Trophoblast cell (in vitro differentiated cells and primary cell): Measurements from ENCODE around the gene DDR2.

Experiments
- DNase-seq, 2 donors: peaks; one replicate each; pipeline ENCODE4 v3.0.0-alpha.2; 2016
- H2AFZ ChIP-seq: 2 replicates; pipeline ENCODE4 v1.6.1; 2013; ENCODE audit warnings: low read length, moderate library complexity, mild to moderate bottlenecking; ENCODE audit not compliant: insufficient read depth, poor library complexity
- H2AK5ac ChIP-seq: 2 replicates; pipeline ENCODE4 v1.6.1; 2013; ENCODE audit warnings: mild to moderate bottlenecking, low read length
- H2BK120ac ChIP-seq: 2 replicates; pipeline ENCODE4 v1.6.1; 2013; ENCODE audit warnings: low read length, mild to moderate bottlenecking, moderate library complexity; ENCODE audit not compliant: insufficient read depth, poor library complexity
- H2BK12ac ChIP-seq: 2 replicates; pipeline ENCODE4 v1.6.1; 2013; ENCODE audit warnings: mild to moderate bottlenecking, low read length, moderate library complexity
- H2BK5ac ChIP-seq: 2 replicates; pipeline ENCODE4 v1.6.1; 2013; ENCODE audit warnings: low read length, low read depth, moderate library complexity, mild to moderate bottlenecking; ENCODE audit not compliant: poor library complexity
- H3K14ac ChIP-seq: 2 replicates; pipeline ENCODE4 v1.6.1; 2013; ENCODE audit warnings: mild to moderate bottlenecking, low read length
- H3K18ac ChIP-seq: 2 replicates; pipeline ENCODE4 v1.6.1; 2013; ENCODE audit warnings: mild to moderate bottlenecking, low read length
- H3K23ac ChIP-seq: 2 replicates; pipeline ENCODE4 v1.6.1; 2013; ENCODE audit warnings: low read length
- H3K27ac ChIP-seq: 2 replicates; pipeline ENCODE4 v1.5.1; 2013; ENCODE audit warnings: low read depth, mild to moderate bottlenecking, inconsistent platforms, low read length, moderate library complexity
- H3K27me3 ChIP-seq: 2 replicates; pipeline ENCODE4 v1.6.1; 2013; ENCODE audit warnings: inconsistent platforms, mild to moderate bottlenecking, low read length, moderate library complexity; ENCODE audit not compliant: insufficient read depth
- H3K36me3 ChIP-seq, 2 experiments: 1 replicate in 1 of 2; 2 replicates in 1 of 2; pipeline ENCODE4 v1.6.1; 2013; ENCODE audit warnings: low read length in 2 of 2, mild to moderate bottlenecking in 2 of 2, moderate library complexity in 1 of 2; ENCODE audit not compliant: insufficient read depth in 2 of 2, control insufficient read depth in 1 of 2
- H3K4ac ChIP-seq: 2 replicates; pipeline ENCODE4 v1.6.1; 2013; ENCODE audit warnings: low read depth, mild to moderate bottlenecking, low read length, moderate library complexity
- H3K4me1 ChIP-seq, 2 experiments: 1 replicate in 1 of 2; 2 replicates in 1 of 2; pipeline ENCODE4 v1.6.1; 2013; ENCODE audit warnings: low read length in 2 of 2, mild to moderate bottlenecking in 2 of 2, moderate library complexity in 1 of 2; ENCODE audit not compliant: insufficient read depth in 2 of 2, control insufficient read depth in 1 of 2
- H3K4me2 ChIP-seq: 2 replicates; pipeline ENCODE4 v1.6.1; 2013; ENCODE audit warnings: inconsistent platforms, mild to moderate bottlenecking, low read length, moderate library complexity
- H3K4me3 ChIP-seq: 2 replicates; pipeline ENCODE4 v1.5.1; 2013; ENCODE audit warnings: mild to moderate bottlenecking, low read depth, low read length, inconsistent platforms
- H3K79me1 ChIP-seq: one replicate; pipeline ENCODE4 v1.6.1; 2013; ENCODE audit warnings: low read length
- H3K79me2 ChIP-seq: 2 replicates; pipeline ENCODE4 v1.6.1; 2013; ENCODE audit warnings: low read length, mild to moderate bottlenecking; ENCODE audit not compliant: control insufficient read depth, insufficient read depth, poor library complexity
- H3K9ac ChIP-seq: 2 replicates; pipeline ENCODE4 v1.6.1; 2013; ENCODE audit warnings: mild to moderate bottlenecking, low read length
- H3K9me3 ChIP-seq: 2 replicates; pipeline ENCODE4 v1.6.1; 2013; ENCODE audit warnings: low read depth, mild to moderate bottlenecking, control low read depth, inconsistent platforms, low read length; ENCODE audit not compliant: insufficient read depth
- H4K12ac ChIP-seq: 2 replicates; pipeline ENCODE4 v1.6.1; 2013; ENCODE audit warnings: low read depth, mild to moderate bottlenecking, low read length, moderate library complexity
- H4K8ac ChIP-seq: 2 replicates; pipeline ENCODE4 v1.6.1; 2013; ENCODE audit warnings: low read depth, mild to moderate bottlenecking, low read length, moderate library complexity
- H4K91ac ChIP-seq: one replicate; pipeline ENCODE4 v1.6.1; 2013; ENCODE audit warnings: low read depth, mild to moderate bottlenecking, low read length, moderate library complexity
- WGBS: extraction: QIAGEN DNeasy Blood & Tissue Kit; methylation state at CpG from one replicate; pipeline ENCODE4 v1.1.7; 2013; ENCODE audit warnings: missing lambda C conversion rate; ENCODE audit not compliant: insufficient read length, insufficient coverage; ENCODE audit errors: extremely low coverage; 5-methylcytosine and 5-hydroxymethylcytosine counted together

Gene DDR2

DNA sequence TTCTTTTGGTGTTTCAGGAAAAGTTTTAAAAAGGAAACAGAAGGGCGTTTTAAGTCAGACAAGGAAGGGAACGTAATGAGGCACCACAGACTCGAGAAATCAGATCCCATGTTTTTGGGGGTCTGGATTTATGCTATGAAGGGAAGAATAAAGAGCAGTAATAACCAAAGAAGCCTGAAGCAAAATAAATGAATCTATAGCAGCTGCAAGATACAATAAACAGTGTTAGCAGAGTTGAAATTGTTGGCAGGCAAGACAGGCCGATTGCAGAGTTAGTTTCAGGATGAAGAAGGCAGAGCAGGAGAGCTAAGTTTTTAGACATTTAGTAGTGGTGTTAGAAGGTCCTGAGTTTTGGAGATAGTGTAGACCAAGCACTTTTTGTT is 425 bp downstream of the DDR2 start:
- Histone ChIP-seq H3K27ac (no peak overlapping the region), H3K23ac (no peak overlapping the region), H4K91ac (no peak overlapping the region), H2BK120ac (no peak overlapping the region), H3K4me1 (peaks cover 2 to 3% of the 10 kb centered on the region in 2 experiments), H3K36me3 (no peaks in the 10 kb centered on the region), H2AFZ (no peak overlapping the region), H3K27me3 (no peaks in the 10 kb centered on the region), H3K18ac (no peak overlapping the region), H3K79me1 (no peaks in the 10 kb centered on the region), H3K14ac (no peak overlapping the region), H2BK5ac (no peak overlapping the region), H3K9me3 (no peaks in the 10 kb centered on the region), H3K79me2 (no peaks in the 10 kb centered on the region), H2AK5ac (no peak overlapping the region), H3K4me2 (no peak overlapping the region), H3K4ac (no peak overlapping the region), H2BK12ac (no peak overlapping the region), H4K12ac (no peak overlapping the region), H4K8ac (no peak overlapping the region), H3K9ac (no peak overlapping the region), H3K4me3 (no peak overlapping the region)
- no CpG with 5 or more reads among the region's 4 CpGs for WGBS
- no peak for DNase-seq

DNA sequence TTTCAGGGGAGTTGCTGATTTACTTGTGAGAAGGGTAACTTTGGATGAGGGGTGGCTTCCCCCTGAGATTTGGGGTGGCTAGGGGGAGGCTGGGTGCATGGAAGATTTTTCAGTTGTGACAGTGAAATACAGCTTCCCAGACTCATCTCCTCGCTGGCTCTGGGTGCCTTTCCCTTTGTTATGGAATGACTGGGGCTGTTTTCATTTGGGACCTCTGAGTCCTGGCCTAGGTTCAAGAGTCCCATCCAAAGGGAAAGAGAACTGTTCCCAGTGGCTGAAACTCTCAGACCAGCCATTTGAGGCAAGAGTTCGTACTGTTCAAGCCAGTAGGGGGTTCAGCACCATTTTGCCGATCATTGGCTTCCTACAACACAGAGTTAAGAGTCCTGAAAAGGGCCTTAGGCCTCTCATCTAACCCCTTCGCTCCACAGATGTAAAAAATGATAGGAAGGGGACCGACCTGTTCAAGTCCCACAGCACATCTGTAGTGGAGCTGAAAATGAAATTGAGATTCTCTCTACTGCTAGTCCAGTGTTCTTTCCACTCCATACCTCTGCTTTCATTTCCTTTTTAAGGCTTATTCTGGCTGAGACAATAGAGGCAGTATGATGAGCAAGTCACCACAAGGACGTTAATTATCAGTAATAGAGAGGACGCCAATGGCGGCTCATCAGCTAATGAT is 958 bp downstream of the DDR2 start:
- DNase-seq, result no peak
- Histone ChIP-seq H3K4me3 (no peak overlapping the region), H3K79me2 (no peaks in the 10 kb centered on the region), H3K18ac (no peak overlapping the region), H3K79me1 (no peaks in the 10 kb centered on the region), H2AFZ (no peak overlapping the region), H4K12ac (no peak overlapping the region), H2BK5ac (no peak overlapping the region), H3K9ac (no peak overlapping the region), H3K36me3 (no peaks in the 10 kb centered on the region), H3K4ac (no peak overlapping the region), H2BK12ac (no peak overlapping the region), H4K91ac (no peak overlapping the region), H4K8ac (no peak overlapping the region), H3K14ac (no peak overlapping the region), H2AK5ac (no peak overlapping the region), H3K23ac (no peak overlapping the region), H3K27me3 (no peaks in the 10 kb centered on the region), H3K27ac (no peak overlapping the region), H3K4me2 (no peak overlapping the region), H3K4me1 (peaks cover 2 to 3% of the 10 kb centered on the region in 2 experiments), H3K9me3 (no peaks in the 10 kb centered on the region), H2BK120ac (no peak overlapping the region)
- WGBS, result no CpG with 5 or more reads among the region's 8 CpGs

DNA sequence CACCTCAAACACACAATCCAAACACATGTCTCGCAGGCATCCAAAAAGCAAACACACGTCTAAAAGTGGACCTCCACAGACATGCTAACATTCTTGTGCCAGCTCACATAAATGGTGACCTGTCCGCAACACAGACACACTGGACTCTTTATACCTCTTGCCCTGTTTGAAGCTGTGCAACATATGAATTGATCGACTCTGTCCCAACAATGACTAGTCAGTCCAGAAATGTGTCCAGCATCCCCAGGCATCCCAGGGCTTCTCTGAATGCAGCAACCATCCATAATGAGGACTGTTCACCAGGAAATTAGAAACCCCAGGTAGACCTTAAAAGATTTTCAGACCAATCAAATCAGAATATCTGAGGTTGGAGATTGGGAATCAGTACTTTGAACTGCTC is 3.2 kb downstream of the DDR2 start:
- H3K23ac ChIP-seq, result no peak overlapping the region
- H2BK120ac ChIP-seq, result no peak overlapping the region
- H3K9ac ChIP-seq, result no peak overlapping the region
- H3K27me3 ChIP-seq, result no peaks in the 10 kb centered on the region
- no CpG with 5 or more reads among the region's 4 CpGs for WGBS
- no peak overlapping the region for H3K4me2 ChIP-seq
- no peak overlapping the region for H2AFZ ChIP-seq
- no peaks in the 10 kb centered on the region for H3K36me3 ChIP-seq
- H3K27ac ChIP-seq, result no peak overlapping the region
- H3K4me3 ChIP-seq, result no peak overlapping the region
- no peak overlapping the region for H2BK5ac ChIP-seq
- peaks cover 2 to 3% of the 10 kb centered on the region in 2 experiments for H3K4me1 ChIP-seq
- H4K8ac ChIP-seq, result no peak overlapping the region
- DNase-seq, result no peak
- H4K12ac ChIP-seq, result no peak overlapping the region
- no peak overlapping the region for H2BK12ac ChIP-seq
- no peak overlapping the region for H3K4ac ChIP-seq
- H3K79me1 ChIP-seq, result no peaks in the 10 kb centered on the region
- H3K79me2 ChIP-seq, result no peaks in the 10 kb centered on the region
- H3K18ac ChIP-seq, result no peak overlapping the region
- H4K91ac ChIP-seq, result no peak overlapping the region
- no peak overlapping the region for H2AK5ac ChIP-seq
- H3K14ac ChIP-seq, result no peak overlapping the region
- no peaks in the 10 kb centered on the region for H3K9me3 ChIP-seq

DNA sequence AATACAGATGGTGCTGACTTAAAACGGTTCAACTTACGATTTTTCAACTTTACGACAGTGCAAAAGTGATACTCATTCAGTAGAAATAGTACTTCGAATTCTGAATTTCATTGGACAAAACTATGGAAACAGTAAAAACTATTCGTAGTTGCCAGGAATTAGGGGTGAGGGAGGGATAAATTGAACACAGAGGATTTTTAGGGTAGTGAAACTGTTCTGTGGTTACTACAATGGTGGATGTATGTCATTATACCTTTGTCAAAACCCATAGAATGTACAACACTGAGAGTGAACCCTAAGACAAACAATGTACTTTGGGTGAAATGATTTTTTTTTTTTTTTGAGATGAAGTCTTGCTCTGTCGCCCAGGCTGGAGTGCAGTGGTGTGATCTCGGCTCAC is 7.5 kb downstream of the DDR2 start:
- no peak overlapping the region for H2AK5ac ChIP-seq
- H3K4me2 ChIP-seq, result no peak overlapping the region
- H2BK12ac ChIP-seq, result no peak overlapping the region
- H3K18ac ChIP-seq, result no peak overlapping the region
- no peaks in the 10 kb centered on the region for H3K36me3 ChIP-seq
- no peaks in the 10 kb centered on the region for H3K79me1 ChIP-seq
- H4K8ac ChIP-seq, result no peak overlapping the region
- no peaks in the 10 kb centered on the region for H3K79me2 ChIP-seq
- H3K4ac ChIP-seq, result no peak overlapping the region
- H2AFZ ChIP-seq, result no peak overlapping the region
- no peak overlapping the region for H3K27ac ChIP-seq
- no peak overlapping the region for H4K91ac ChIP-seq
- H4K12ac ChIP-seq, result no peak overlapping the region
- no peaks in the 10 kb centered on the region for H3K27me3 ChIP-seq
- DNase-seq, result no peak
- no CpG with 5 or more reads among the region's 7 CpGs for WGBS
- no peak overlapping the region for H3K23ac ChIP-seq
- no peak overlapping the region for H3K14ac ChIP-seq
- no peak overlapping the region for H2BK5ac ChIP-seq
- no peaks in the 10 kb centered on the region for H3K9me3 ChIP-seq
- no peaks in the 10 kb centered on the region for H3K4me1 ChIP-seq
- no peak overlapping the region for H3K4me3 ChIP-seq
- H2BK120ac ChIP-seq, result no peak overlapping the region
- no peak overlapping the region for H3K9ac ChIP-seq
